Activated CD4-positive, alpha-beta T cell treated with anti-CD3 and anti-CD28 coated beads, Interleukin-10, Interleukin-2, amounts not matched to agents 100 ng/mL and 50 ng/mL, durations not matched to agents 16 hours and 8 hours (primary cell): ENCODE data around the gene TDP1.

Experiments used
- DNase-seq: peaks from one replicate; pipeline ENCODE4 v3.0.0-alpha.2; 2020

TDP1 gene

DNA sequence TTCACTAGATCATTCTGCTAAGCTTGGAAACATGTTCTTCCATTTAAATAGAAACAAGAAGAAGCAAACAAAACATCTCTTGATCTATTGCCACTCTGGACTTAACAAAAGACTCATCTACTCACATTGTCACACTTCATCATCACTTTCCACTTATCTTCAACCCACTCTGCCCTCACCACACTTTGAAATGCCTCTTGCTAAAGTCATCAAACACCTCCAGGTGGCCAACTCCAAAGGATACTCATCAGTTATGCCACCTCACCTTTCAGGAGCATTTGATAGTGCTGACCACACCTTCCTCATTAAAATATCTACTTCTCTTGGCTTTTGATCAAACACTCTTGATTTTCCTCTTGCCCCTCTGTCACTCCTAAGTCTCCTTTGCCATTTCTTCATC is 8.4 kb upstream of the TDP1 start:
- DNase-seq, result no peak

DNA sequence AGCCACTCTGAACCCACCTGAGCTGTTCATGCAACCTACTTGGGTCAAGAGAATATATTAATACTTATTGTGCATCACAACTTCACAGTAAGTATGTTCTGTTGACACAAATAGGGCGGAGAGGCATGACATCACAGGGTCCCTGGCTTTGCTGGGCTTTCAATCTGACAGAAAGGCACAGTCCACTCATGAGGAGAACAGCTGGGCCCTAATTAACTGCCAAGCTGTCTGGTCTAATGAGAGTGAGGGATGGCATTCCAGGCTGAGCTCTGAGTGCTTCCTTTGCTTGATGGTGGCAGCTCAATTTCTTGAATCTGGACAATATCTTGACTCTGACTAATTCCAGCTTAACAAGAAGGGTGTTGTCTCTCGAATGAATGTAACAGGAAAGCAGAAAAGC is 3.2 kb upstream of the TDP1 start:
- no peak for DNase-seq

DNA sequence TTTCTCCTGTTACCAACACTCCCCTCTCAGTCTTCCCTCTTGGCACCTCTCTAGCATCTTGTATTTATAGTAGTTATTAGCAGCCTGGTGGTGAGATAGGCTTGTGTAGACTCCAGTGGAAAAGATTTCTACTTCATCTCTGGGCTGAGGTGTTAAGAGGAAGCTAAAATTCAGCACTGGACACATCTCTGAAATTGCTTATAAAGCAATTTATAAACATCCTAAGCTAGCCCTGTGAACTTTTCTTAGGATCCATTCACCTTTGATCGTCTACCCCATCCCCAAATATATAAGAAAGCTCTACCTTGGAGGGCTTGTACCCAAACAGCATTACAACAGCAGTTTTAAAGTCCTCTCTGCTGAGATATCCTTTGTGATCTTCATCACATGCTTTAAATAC is 2.1 kb upstream of the TDP1 start:
- DNase-seq, result no peak

DNA sequence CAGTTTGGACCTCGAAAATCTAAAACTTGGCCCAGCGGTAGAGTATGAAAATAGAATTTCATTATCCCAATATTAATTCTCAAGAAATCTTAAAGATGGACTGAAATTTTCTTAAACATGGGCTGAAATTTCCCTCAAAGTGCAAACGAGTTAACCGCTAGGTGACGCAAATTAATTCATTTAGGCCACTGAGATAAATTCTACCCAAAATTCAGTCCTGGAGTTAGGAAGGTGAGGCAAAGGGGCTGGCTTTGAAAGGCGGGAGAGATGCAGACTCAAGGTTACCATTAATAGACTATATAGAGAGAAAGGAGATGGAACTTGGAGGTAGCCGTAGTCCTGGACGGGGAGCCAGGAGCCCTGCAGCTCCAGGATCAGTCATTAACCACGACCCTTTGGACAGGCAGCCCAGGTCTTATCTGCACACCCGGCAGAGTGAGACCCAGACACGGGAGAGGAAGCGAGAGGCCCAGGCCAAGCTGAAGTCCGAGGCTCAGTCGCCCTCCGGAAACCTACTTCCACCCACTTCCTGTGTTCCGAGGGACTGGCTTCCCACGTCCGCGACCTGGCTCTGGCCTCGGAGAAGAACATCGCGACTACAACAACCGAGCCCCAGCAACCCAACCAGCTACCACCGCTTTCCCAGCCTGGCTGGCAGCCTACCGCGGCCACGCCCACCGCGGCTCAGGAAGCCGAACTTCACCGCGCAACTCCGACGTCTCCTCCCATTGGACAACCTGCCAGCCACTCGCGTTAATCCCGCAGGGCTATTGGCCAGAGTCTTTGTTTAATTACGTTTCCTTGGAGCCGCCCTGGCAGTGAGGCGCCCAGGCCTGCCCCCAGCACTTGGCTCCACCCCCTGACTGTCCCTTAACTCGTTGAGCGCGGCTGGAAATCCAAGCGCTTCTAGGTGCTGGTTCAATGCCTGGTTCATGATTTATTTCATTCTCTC is 1.4 kb upstream of the TDP1 start, which contains the start of gene EFCAB11:
TSS of gene EFCAB11 (minus strand) at position 661 of the 952 bp plus-strand sequence. CDS start at position 591, 70 bp downstream.
- peak; percentile 98 for DNase-seq

DNA sequence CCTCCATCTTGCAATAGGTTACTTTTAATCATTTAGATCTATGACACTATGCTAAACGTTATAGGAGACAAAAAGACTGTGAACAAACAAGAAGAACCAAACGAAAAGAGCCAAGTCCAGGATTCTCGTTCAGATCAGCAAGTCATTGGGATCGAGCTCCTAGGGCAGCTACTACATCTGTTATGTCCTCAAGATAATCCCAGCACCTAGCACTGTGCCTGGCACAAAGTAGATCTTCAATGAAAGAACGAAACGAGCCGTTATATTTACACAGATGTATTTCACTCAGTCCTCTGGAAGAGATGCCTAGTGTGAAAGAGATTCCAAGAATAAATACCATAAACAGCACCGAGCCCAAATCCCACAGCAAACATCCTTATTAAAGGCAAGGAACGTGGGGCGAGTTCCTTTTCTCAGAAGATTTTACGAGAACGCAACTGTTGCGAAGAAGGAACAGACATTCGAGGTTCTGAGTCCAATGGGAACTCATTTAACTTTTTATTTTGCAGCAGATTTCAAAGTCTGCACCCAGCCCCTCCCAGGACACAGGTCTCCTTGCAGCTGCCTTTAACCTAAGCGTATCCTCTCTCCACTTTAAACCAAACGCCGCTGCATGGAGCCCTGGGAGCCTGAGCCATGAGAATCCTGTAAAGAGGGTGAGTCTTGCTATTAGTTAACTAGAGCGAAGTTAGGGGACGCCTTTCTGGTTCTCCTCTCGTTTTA is 544 bp upstream of the TDP1 start:
- no peak for DNase-seq

- no peak for DNase-seq
These were observed 908 bp downstream of the TDP1 start for GRCh38 chr14:89956661-89957009.

- no peak for DNase-seq
These were observed 1.6 kb downstream of the TDP1 start for GRCh38 chr14:89957376-89957775.

DNA sequence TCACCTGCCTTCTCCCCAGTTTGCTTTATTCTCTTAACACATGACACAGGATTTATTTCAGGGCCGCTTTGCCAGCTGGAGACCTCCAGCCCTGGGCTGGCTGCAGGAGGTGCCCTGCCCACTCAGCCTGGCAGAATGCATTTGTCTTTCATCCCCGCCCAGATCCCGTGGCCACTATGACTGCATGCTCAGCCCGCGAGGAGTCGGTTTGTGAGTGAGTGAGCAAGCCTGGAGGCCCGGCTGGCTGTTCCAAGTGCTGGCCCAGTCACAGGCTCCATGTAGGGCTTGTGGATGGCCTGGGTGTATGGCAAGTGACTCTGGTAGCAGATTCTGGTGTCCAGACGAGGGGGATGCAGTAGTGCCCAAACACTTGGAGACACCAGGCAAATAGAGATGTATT is 2.1 kb downstream of the TDP1 start:
- DNase-seq, result no peak

DNA sequence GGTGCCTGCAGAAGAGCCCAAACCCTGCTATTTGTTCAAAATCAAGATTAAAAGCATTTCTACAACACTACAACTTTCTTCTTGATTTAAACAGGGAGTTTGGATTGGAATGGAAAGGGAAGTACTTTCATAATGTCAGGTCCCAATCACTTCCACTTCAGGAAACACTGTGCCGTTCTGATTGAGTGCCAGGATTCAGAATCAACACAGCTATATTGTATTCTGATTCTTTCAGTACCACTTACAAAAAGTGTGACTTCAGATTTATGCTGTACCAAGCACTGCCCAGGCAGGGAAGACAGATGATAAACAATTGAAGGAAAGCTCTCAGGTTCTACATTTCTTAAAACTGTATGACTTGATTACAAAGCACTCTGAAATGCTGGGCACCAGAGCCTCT is 3.2 kb downstream of the TDP1 start:
- DNase-seq, result no peak

GRCh38 chr14:89959853-89960445 is 4.2 kb downstream of the TDP1 start:
- DNase-seq, result peak; percentile 34

DNA sequence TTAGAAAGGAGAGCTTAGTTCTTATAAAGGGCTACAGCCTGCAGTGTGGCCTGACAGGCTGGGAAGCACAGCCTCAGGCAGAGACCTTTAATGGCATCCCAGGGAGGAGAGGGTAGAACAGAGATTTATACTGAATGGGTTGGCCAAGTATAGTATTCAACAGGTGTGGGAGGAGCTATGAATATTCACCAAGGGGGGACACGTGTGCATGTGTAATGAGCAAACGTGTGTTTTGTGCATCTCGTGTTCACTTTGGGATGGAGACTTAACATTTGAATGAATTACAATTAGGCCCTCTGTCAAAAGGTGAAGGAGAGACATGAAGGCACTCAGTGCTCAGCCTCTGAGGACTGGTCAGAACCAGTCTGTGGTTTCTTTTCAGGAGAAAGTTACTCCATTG is 5.2 kb downstream of the TDP1 start:
- DNase-seq, result no peak

DNA sequence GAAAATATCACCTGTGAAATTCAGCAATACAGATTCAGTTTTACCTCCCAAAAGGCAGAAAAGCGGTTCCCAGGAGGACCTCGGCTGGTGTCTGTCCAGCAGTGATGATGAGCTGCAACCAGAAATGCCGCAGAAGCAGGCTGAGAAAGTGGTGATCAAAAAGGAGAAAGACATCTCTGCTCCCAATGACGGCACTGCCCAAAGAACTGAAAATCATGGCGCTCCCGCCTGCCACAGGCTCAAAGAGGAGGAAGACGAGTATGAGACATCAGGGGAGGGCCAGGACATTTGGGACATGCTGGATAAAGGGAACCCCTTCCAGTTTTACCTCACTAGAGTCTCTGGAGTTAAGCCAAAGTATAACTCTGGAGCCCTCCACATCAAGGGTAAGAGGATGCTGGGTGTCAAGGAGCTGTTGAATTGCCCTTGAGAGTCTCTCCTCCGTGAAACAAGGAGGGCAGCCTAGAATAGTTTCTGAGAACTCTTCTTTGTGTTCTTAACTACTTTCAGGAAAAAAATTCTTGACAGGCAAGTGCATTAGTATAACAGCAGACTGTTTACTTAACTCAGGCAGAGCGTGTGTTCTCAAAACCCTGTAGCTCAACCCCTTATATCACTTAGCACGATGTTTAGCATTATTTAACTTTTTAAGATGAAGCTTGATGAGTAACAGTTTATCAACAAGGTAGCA is 7.7 kb downstream of the TDP1 start:
- DNase-seq, result no peak

DNA sequence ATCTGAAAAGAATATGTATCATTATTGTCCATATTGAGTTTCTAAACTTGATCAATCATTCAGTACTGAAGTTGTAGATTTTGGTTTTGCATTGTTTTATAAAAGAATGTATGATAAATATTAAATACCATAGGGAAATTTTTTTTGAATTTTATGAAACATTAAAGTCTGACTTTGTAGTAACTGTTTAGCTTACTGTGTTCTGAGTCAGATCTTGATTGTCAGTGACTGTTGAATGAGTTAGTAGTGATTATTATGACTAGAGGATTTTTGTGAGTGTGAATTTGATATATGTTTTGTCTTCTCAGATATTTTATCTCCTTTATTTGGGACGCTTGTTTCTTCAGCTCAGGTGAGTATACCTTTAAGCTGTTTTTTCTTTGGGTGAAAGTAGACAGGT is 10.1 kb downstream of the TDP1 start:
- no peak for DNase-seq

GRCh38 chr14:89973234-89973823 is 17.6 kb downstream of the TDP1 start:
- peak; percentile 61 for DNase-seq

GRCh38 chr14:89977668-89978067 is 21.9 kb downstream of the TDP1 start:
- DNase-seq, result no peak

DNA sequence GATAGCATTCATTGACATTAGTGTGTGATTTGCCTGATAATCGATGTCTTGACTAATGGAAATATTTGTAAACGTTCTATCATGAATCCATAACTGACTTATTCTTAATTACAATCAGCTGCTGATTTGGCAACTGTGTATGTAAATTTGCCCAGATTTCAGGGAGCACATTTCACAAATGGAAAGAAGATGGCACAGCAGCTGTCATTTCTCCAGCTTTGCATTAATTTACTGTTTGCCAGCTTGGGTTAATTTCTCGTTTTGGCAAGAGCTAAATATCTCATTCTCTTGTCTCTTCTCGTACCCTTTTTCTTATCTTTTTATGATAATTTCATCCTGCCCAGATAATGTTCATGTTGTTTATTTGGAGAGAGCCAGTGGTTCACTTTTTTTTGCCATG is 22.9 kb downstream of the TDP1 start:
- DNase-seq, result no peak

GRCh38 chr14:89983375-89983774 is 27.6 kb downstream of the TDP1 start:
- no peak for DNase-seq

DNA sequence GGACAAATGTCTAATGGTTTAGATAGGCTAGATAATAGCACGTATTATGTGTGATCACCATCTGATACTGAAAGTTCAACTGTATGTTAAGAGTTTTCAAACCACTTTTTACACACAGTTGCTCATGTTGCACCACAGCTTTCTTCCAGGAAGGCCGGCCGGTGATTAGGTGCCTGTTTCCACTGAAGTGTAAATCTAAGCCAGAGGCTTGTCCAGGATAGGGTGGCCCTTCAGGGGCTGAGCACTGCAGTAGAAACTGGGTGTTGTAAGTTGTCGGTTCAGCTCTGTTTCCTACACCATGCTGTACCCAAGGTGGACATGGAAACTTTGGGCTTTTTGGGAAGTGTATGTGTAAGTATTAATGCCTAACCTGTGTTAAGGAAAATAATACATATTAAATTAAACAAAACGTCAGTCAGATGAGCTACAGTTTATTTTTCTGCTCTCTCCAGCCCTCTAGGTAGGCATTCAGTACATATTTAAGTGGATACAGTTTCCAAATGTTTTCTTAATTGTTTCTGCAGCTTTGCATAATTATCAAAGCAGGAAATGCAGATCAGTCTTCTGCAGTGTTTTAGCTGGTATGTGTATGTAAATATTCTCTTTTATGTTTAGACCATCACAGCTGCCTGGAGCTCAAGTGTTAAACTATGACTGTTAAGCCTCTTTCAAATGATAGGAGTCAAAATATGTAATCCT is 30.9 kb downstream of the TDP1 start:
- DNase-seq, result no peak

GRCh38 chr14:89987161-89987475 is 31.4 kb downstream of the TDP1 start:
- no peak for DNase-seq

GRCh38 chr14:89988787-89989186 is 33.1 kb downstream of the TDP1 start:
- DNase-seq, result no peak

DNA sequence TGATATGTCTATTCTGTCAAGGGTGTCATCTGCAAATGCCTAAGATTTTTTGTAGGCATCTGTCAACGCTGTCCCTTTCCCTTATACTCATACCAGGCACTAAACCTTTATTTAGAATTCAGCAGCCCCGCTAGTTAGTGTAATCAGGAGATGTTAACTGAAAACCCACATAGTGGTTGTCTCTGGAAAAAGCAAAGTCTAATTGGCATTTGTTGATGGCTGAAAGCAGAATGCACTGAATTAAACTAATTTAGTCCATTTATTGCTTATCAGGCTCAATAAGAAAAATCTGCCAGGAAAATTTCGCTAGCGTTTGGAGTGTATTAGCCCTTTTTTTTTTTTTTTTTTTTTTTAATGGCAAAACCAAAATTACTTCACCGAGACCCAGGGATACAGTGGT is 34.5 kb downstream of the TDP1 start:
- no peak for DNase-seq

GRCh38 chr14:89990623-89991275 is 35.0 kb downstream of the TDP1 start:
- no peak for DNase-seq
